Esophagus squamous epithelium (tissue), 5 donors: ENCODE data around the gene MCU. TPM values are rescaled to one million over a fixed set of nuclear protein-coding genes. Genes with fewer than 3 reads are reported as not detected.

ENCODE experiments used
- DNase-seq: peaks from one replicate; lab custom pipeline; 2025; lab: John Stamatoyannopoulos, UW
- H3K27ac ChIP-seq, 4 donors: fragments of 200-600 bp; sonication (generic); one replicate each; pipeline ENCODE4 v1.5.1; 2016 to 2019; ENCODE audit warnings: mild to moderate bottlenecking in 1 of 4
- H3K27me3 ChIP-seq, 4 donors: fragments of 200-600 bp; sonication (generic); 1 replicate in 3 of 4; 2 replicates in 1 of 4; pipeline versions ENCODE4 v1.5.1 to v1.6.0; 2017 to 2021; ENCODE audit warnings: antibody characterized with exemption in 1 of 4
- H3K36me3 ChIP-seq, 3 donors: fragments of 200-600 bp; sonication (generic); one replicate each; pipeline ENCODE4 v1.5.1; 2016 to 2019
- H3K4me1 ChIP-seq, 3 donors: fragments of 200-600 bp; sonication (generic); one replicate each; pipeline ENCODE4 v1.5.1; 2017 to 2019
- H3K4me3 ChIP-seq, 4 donors: fragments of 200-600 bp; sonication (generic); 1 replicate in 3 of 4; 2 replicates in 1 of 4; pipeline ENCODE4 v1.5.1; 2016 to 2019; ENCODE audit warnings: mild to moderate bottlenecking in 2 of 4, moderate library complexity in 1 of 4
- H3K9me3 ChIP-seq, 3 donors: fragments of 200-600 bp; sonication (generic); one replicate each; pipeline ENCODE4 v1.5.1; 2016 to 2019
- CTCF ChIP-seq, 6 experiments: fragments of 450-650 bp in 4 of 6; fragments of 200-600 bp in 2 of 6; sonication (generic) in 2 of 6; IDR thresholded peaks; one replicate each; pipeline ENCODE4 v1.5.1; 2016 to 2019; ENCODE audit warnings: antibody characterized with exemption in 6 of 6, mild to moderate bottlenecking in 4 of 6, moderate library complexity in 4 of 6
- POLR2A ChIP-seq, 4 donors: fragments of 450-650 bp; IDR thresholded peaks; one replicate each; pipeline ENCODE4 v1.6.1; 2017; ENCODE audit warnings: antibody characterized with exemption in 4 of 4, mild to moderate bottlenecking in 4 of 4, moderate library complexity in 3 of 4
- WGBS, 2 donors: methylation state at CpG; one replicate each; pipeline ENCODE4 v1.1.5; 2018; 5-methylcytosine and 5-hydroxymethylcytosine counted together
- intact Hi-C: fragments of 100-400 bp; cut with DNase I; formaldehyde crosslinking; loops from one replicate; pipeline ENCODE4 v1.15.0; 2022
- small RNA-seq, 4 donors: library from RNA; depleted of rRNA; stranded (forward); fragments of <200 nt; gene quantifications; one replicate each; pipeline ENCODE3, GENCODE V24; 2016
- total RNA-seq, 4 donors: library from RNA; depleted of rRNA; stranded (reverse); fragments of >200 nt; gene quantifications; one replicate each; pipeline ENCODE4 v1.1.0, GENCODE V29; 2016
- donor health status: DM: yes; HTN: yes; CAD: no.

MCU gene
- total RNA-seq, 4 donors from 2014 or later, result 19.9 to 30.0 (median 23.4) TPM

- no peak overlapping the region for H3K4me3 ChIP-seq
- no peak for DNase-seq
- no peak overlapping the region for H3K27ac ChIP-seq
- intact Hi-C loops, result no loop called here
- 84% methylated on average over 10 to 13 of the region's 20 CpGs for WGBS, 2 donors
- H3K27me3 ChIP-seq, result no peaks in the 10 kb centered on the region
- no peaks in the 10 kb centered on the region for H3K4me1 ChIP-seq
- no peaks in the 10 kb centered on the region for H3K9me3 ChIP-seq
- TF ChIP-seq CTCF (IDR thresholded peaks at IDR 0.05) (no peak), POLR2A (IDR thresholded peaks at IDR 0.05) (no peak)
- no peaks in the 10 kb centered on the region for H3K36me3 ChIP-seq
These were observed 240.5 kb downstream of the MCU start for GRCh38 chr10:72932259-72933015.

GRCh38 chr10:72935361-72935760, 243.4 kb downstream of the MCU start:
- intact Hi-C loops, result no loop called here
- TF ChIP-seq POLR2A (IDR thresholded peaks at IDR 0.05) (no peak), CTCF (IDR thresholded peaks at IDR 0.05) (no peak)

More at GRCh38 chr10:72935361-72935760, 243.4 kb downstream of the MCU start:
- no peaks in the 10 kb centered on the region for H3K4me1 ChIP-seq
- no peak for DNase-seq
- H3K36me3 ChIP-seq, result no peaks in the 10 kb centered on the region
- H3K4me3 ChIP-seq, result no peak overlapping the region
- H3K27ac ChIP-seq, result no peak overlapping the region
- WGBS, 2 donors, result 80 to 85% methylated on average over 2 to 6 of the region's 6 CpGs
- no peaks in the 10 kb centered on the region for H3K27me3 ChIP-seq
- no peaks in the 10 kb centered on the region for H3K9me3 ChIP-seq

Small RNA genes lying within 50 kb of the gene (small RNA-seq; reads per million reads assigned to genes)
- gene MIR4676, result 0 reads per million in 4 donors
- gene RF00019, result 0 reads per million in 4 donors

Other genes starting within 250 kb of the MCU start
- gene MICU1, start 66.1 kb upstream of the MCU start, total RNA-seq, result 10 to 100 TPM; 14.6 to 22.2 (median 20.1) TPM
- gene OIT3, start 201.6 kb downstream of the MCU start, total RNA-seq, result not detected